OCI-LY3 (cell line): ENCODE measurements around the gene ENTREP1.

ENCODE experiments used
- H2AFZ ChIP-seq: fragments of 200-600, 300-600 bp; shearing (Covaris generic); 2 replicates; pipeline ENCODE4 v1.6.0; 2014; ENCODE audit warnings: antibody characterized with exemption, low read depth, low read length
- H3K27ac ChIP-seq: fragments of 200-600, 300-600 bp; sonication (generic); 2 replicates; pipeline ENCODE4 v1.5.1; 2014; ENCODE audit warnings: mild to moderate bottlenecking, low read length, moderate library complexity, mixed read lengths
- H3K27me3 ChIP-seq: fragments of 200-600, 300-600 bp; sonication (generic); 2 replicates; pipeline ENCODE4 v1.6.1; 2014; ENCODE audit warnings: low read depth, low read length, mixed read lengths
- H3K36me3 ChIP-seq: fragments of 200-600, 300-600 bp; sonication (generic); replicated peaks from 2 replicates; pipeline ENCODE3; 2014; ENCODE audit warnings: low read depth, low read length, mixed read lengths
- H3K4me1 ChIP-seq: fragments of 300-600, 200-600 bp; sonication (generic); 2 replicates; pipeline ENCODE4 v1.6.1; 2014; ENCODE audit warnings: low read length, mixed read lengths
- H3K4me2 ChIP-seq: fragments of 200-600, 300-600 bp; sonication (generic); 2 replicates; pipeline ENCODE4 v1.6.1; 2014; ENCODE audit warnings: low read length, mixed read lengths
- H3K4me3 ChIP-seq: fragments of 300-600, 200-600 bp; sonication (generic); 2 replicates; pipeline ENCODE4 v1.5.1; 2014; ENCODE audit warnings: antibody characterized with exemption, mild to moderate bottlenecking, low read length, moderate library complexity
- H3K79me2 ChIP-seq: fragments of 300-600, 200-600 bp; shearing (Covaris generic); 2 replicates; pipeline ENCODE4 v1.6.1; 2014; ENCODE audit warnings: mild to moderate bottlenecking, low read length, mixed read lengths
- H3K9ac ChIP-seq: fragments of 300-600, 200-600 bp; shearing (Covaris generic); 2 replicates; pipeline ENCODE4 v1.6.0; 2014; ENCODE audit warnings: mild to moderate bottlenecking, low read length, moderate library complexity
- H3K9me3 ChIP-seq: fragments of 200-600, 300-600 bp; shearing (Covaris generic); 2 replicates; pipeline ENCODE4 v1.6.1; 2014; ENCODE audit warnings: low read length, mixed read lengths; ENCODE audit not compliant: insufficient read depth
- H4K20me1 ChIP-seq: fragments of 200-600, 300-600 bp; sonication (generic); 2 replicates; pipeline ENCODE4 v1.6.1; 2016; ENCODE audit warnings: low read length, mixed read lengths; ENCODE audit not compliant: insufficient read depth
- CTCF ChIP-seq: fragments of 200-600, 300-600 bp; sonication (generic); IDR thresholded peaks from 2 replicates; pipeline ENCODE4 v1.5.1; 2014; ENCODE audit warnings: antibody characterized with exemption, low read length, low read depth
- EZH2phosphoT487 ChIP-seq: fragments of 200-600 bp; shearing (Covaris generic); IDR thresholded peaks from 2 replicates; pipeline ENCODE4 v1.6.1; 2018; ENCODE audit warnings: antibody characterized with exemption, mixed run types, low read depth

ENTREP1 gene, protein sequence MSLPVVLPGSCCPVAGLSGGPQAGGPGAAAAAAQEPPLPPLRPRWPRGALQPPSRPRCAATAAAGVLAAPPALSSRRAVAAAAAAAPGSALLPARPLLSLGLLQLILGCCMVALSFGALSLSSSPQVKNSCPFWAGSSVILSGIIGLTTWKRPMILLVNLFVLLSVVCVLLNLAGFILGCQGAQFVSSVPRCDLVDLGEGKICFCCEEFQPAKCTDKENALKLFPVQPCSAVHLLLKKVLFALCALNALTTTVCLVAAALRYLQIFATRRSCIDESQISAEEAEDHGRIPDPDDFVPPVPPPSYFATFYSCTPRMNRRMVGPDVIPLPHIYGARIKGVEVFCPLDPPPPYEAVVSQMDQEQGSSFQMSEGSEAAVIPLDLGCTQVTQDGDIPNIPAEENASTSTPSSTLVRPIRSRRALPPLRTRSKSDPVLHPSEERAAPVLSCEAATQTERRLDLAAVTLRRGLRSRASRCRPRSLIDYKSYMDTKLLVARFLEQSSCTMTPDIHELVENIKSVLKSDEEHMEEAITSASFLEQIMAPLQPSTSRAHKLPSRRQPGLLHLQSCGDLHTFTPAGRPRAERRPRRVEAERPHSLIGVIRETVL

DNA sequence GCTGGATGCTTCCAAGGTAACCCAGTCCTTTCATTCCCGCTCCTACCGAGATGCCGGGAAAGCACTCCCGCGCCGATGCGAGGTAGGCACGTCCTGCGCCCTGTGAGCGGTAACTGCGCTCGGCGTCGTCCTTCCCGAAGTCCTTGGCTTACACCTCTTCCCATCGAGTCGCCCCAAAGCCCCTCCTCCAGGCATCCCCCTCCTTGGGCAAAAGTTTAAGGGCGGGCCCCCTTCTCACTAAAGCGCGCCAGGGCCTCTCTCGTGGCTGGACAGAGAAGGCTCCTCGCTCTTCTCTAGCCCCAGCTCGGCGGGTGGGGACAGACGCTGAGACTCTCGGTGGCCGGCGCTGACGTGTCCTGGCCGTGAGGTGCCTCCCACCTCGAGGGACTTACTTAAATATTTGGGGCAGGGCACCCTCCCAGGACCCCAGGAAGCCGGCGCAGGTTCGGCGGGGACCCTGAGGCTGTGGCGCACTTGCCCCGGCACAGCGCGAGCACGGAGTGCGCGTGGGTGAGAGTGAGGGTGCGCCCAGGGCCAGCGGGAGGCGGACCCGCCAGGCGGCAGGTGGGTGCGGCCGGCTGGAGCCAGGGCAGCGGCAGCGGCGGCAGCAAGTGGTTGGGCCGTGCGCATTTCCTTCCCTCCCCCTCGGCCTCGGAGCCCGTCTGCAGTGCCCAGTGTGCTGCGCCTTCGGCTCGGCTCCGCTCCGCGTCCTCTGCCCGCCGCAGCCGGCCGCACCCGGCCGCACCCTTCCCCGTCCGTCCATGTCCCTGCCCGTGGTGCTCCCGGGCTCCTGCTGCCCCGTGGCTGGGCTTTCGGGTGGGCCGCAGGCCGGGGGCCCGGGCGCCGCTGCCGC is at the start of gene ENTREP1:
ENTREP1 (plus strand) TSS at position 667 of the 853 bp plus-strand sequence; CDS start at position 762, 95 bp downstream.
- H3K27ac ChIP-seq, result no peak within 1 kb of the TSS
- no peaks in the 10 kb centered on the region for H3K4me1 ChIP-seq
- no peak within 1 kb of the TSS for H3K4me3 ChIP-seq
- H2AFZ ChIP-seq, result no peak within 1 kb of the TSS
- no peak within 1 kb of the TSS for H3K4me2 ChIP-seq
- H3K27me3 ChIP-seq, result peaks cover 25% of the 10 kb centered on the region; the same call in 1 of the 2 replicates
- no peaks in the 10 kb centered on the region for H3K36me3 ChIP-seq
- H3K79me2 ChIP-seq, result no peaks in the 10 kb centered on the region
- H4K20me1 ChIP-seq, result no peaks in the 10 kb centered on the region
- no peaks in the 10 kb centered on the region for H3K9me3 ChIP-seq
- TF ChIP-seq EZH2phosphoT487 (no peak), CTCF (no peak)
- H3K9ac ChIP-seq, result no peak within 1 kb of the TSS

GRCh38 chr9:69276775-69277174 is 48.2 kb upstream of the ENTREP1 start:
- no peak overlapping the region for H3K27ac ChIP-seq
- no peaks in the 10 kb centered on the region for H3K36me3 ChIP-seq
- H2AFZ ChIP-seq, result no peak overlapping the region
- no peaks in the 10 kb centered on the region for H3K79me2 ChIP-seq
- TF ChIP-seq CTCF, result no peak
- TF ChIP-seq EZH2phosphoT487, result no peak
- H3K9me3 ChIP-seq, result peaks cover 6% of the 10 kb centered on the region
- H3K4me3 ChIP-seq, result no peak overlapping the region
- H4K20me1 ChIP-seq, result no peaks in the 10 kb centered on the region
- H3K4me2 ChIP-seq, result no peak overlapping the region
- H3K27me3 ChIP-seq, result no peaks in the 10 kb centered on the region
- no peak overlapping the region for H3K9ac ChIP-seq
- H3K4me1 ChIP-seq, result peaks cover 15% of the 10 kb centered on the region

GRCh38 chr9:69279084-69279731 is 45.8 kb upstream of the ENTREP1 start:
- H4K20me1 ChIP-seq, result no peaks in the 10 kb centered on the region
- no peak overlapping the region for H2AFZ ChIP-seq
- peaks cover 8% of the 10 kb centered on the region for H3K4me1 ChIP-seq
- no peaks in the 10 kb centered on the region for H3K79me2 ChIP-seq
- H3K4me3 ChIP-seq, result no peak overlapping the region
- peaks cover 6% of the 10 kb centered on the region for H3K9me3 ChIP-seq
- H3K27me3 ChIP-seq, result peaks cover 6% of the 10 kb centered on the region; the same call in 1 of the 2 replicates
- no peak for TF ChIP-seq CTCF
- no peak for TF ChIP-seq EZH2phosphoT487
- no peak overlapping the region for H3K9ac ChIP-seq
- no peaks in the 10 kb centered on the region for H3K36me3 ChIP-seq
- no peak overlapping the region for H3K4me2 ChIP-seq
- H3K27ac ChIP-seq, result no peak overlapping the region; the same call in 1 of the 2 replicates
